Activated CD4-positive, alpha-beta memory T cell treated with anti-CD3 and anti-CD28 coated beads, Interleukin-2, amount 10 ng/mL, durations not matched to agents 7 days and 5 days (primary cell): Measurements from ENCODE around the gene MEX3C. TPM values are rescaled to one million over a fixed set of nuclear protein-coding genes. Genes with fewer than 3 reads are reported as not detected.

Experiments
- CTCF ChIA-PET: fragments of 350-600 bp; sonication (Branson Sonifier 250); formaldehyde crosslinking; loops from one replicate; lab custom pipeline; 2021; ENCODE audit warnings: antibody characterized with exemption, inconsistent platforms; lab: Charles Lee
- POLR2A ChIA-PET: fragments of 350-600 bp; sonication (Branson Sonifier 250); formaldehyde crosslinking; loops from one replicate; lab custom pipeline; 2021; ENCODE audit warnings: antibody characterized with exemption; lab: Charles Lee
- DNase-seq: peaks from one replicate; pipeline ENCODE4 v3.0.0-alpha.2; 2020
- H3K27ac Mint-ChIP-seq: one replicate; pipeline ENCODE4 v1.8.0; 2021; ENCODE audit warnings: mild to moderate bottlenecking, mixed read lengths
- H3K27me3 Mint-ChIP-seq: one replicate; pipeline ENCODE4 v1.8.0; 2021; ENCODE audit warnings: mixed read lengths
- H3K36me3 Mint-ChIP-seq: one replicate; pipeline ENCODE4 v1.8.0; 2021; ENCODE audit warnings: low read depth, mixed read lengths
- H3K4me1 Mint-ChIP-seq: one replicate; pipeline ENCODE4 v1.8.0; 2021; ENCODE audit warnings: mixed read lengths
- H3K4me3 Mint-ChIP-seq: one replicate; pipeline ENCODE4 v1.8.0; 2021; ENCODE audit warnings: mild to moderate bottlenecking, mixed read lengths
- H3K9me3 Mint-ChIP-seq: one replicate; pipeline ENCODE4 v1.8.0; 2021; ENCODE audit warnings: mixed read lengths
- total RNA-seq, 2 experiments: library from RNA; stranded (reverse); gene quantifications; one replicate each; pipeline ENCODE4 v1.2.3, GENCODE V29; 2021

The MEX3C gene
- total RNA-seq, 2 experiments from 2014 or later, result 55.4 to 62.6 TPM

- ChIA-PET CTCF (interaction anchor here (1.7 kb wide), 1 partner anchor 40 kb away, joined by 9 read pairs; no protein-coding TSS in a partner anchor), POLR2A (interaction anchor here (0.9 to 5.7 kb wide), 4 partner anchors 9 to 47 kb away, joined by 3 to 87 read pairs (median 3); partner anchors contain the start of gene MEX3C)
- Mint-ChIP-seq H3K27me3 (no peaks in the 10 kb centered on the region), H3K4me3 (no peak overlapping the region), H3K4me1 (peaks cover 45% of the 10 kb centered on the region), H3K9me3 (peaks cover 2% of the 10 kb centered on the region), H3K27ac (no peak overlapping the region), H3K36me3 (no peaks in the 10 kb centered on the region)
- DNase-seq, result no peak
Observed at GRCh38 chr18:51150113-51150700, 47.3 kb downstream of the MEX3C start.

GRCh38 chr18:51149670-51150069, 47.8 kb downstream of the MEX3C start:
- Mint-ChIP-seq H3K4me3 (no peak overlapping the region), H3K27me3 (no peaks in the 10 kb centered on the region), H3K4me1 (peaks cover 44% of the 10 kb centered on the region), H3K27ac (no peak overlapping the region), H3K36me3 (no peaks in the 10 kb centered on the region), H3K9me3 (peaks cover 2% of the 10 kb centered on the region)
- ChIA-PET CTCF (interaction anchor here (1.7 kb wide), 1 partner anchor 39 kb away, joined by 9 read pairs; no protein-coding TSS in a partner anchor), POLR2A (interaction anchor here (0.9 to 5.7 kb wide), 3 partner anchors 9 to 47 kb away, joined by 3 to 87 read pairs (median 3); partner anchors contain the start of gene MEX3C)
- DNase-seq, result no peak

GRCh38 chr18:51146909-51147308, 50.6 kb downstream of the MEX3C start:
- H3K36me3 Mint-ChIP-seq, result no peaks in the 10 kb centered on the region
- no peak overlapping the region for H3K4me3 Mint-ChIP-seq
- H3K9me3 Mint-ChIP-seq, result peaks cover 2% of the 10 kb centered on the region
- H3K27ac Mint-ChIP-seq, result no peak overlapping the region
- POLR2A ChIA-PET, result no interaction called here
- no peak for DNase-seq
- CTCF ChIA-PET, result interaction anchor here (0.5 kb wide), 1 partner anchor 9 kb away, joined by 4 read pairs; no protein-coding TSS in a partner anchor
- H3K27me3 Mint-ChIP-seq, result no peaks in the 10 kb centered on the region
- H3K4me1 Mint-ChIP-seq, result peaks cover 20% of the 10 kb centered on the region

- H3K36me3 Mint-ChIP-seq, result no peaks in the 10 kb centered on the region
- POLR2A ChIA-PET, result no interaction called here
Observed at GRCh38 chr18:51138936-51139335, 58.5 kb downstream of the MEX3C start.

GRCh38 chr18:51137891-51138290, 59.6 kb downstream of the MEX3C start:
- no peaks in the 10 kb centered on the region for H3K27me3 Mint-ChIP-seq
- H3K9me3 Mint-ChIP-seq, result no peaks in the 10 kb centered on the region
- POLR2A ChIA-PET, result interaction anchor here (2.0 kb wide), 1 partner anchor 59 kb away, joined by 7 read pairs; the partner anchor contains the start of gene MEX3C
- no peak overlapping the region for H3K27ac Mint-ChIP-seq
- H3K4me1 Mint-ChIP-seq, result no peaks in the 10 kb centered on the region
- no peak overlapping the region for H3K4me3 Mint-ChIP-seq
- no peak for DNase-seq
- no peaks in the 10 kb centered on the region for H3K36me3 Mint-ChIP-seq
- CTCF ChIA-PET, result no interaction called here

More at GRCh38 chr18:51138936-51139335, 58.5 kb downstream of the MEX3C start:
- Mint-ChIP-seq H3K27ac (no peak overlapping the region), H3K4me1 (no peaks in the 10 kb centered on the region), H3K9me3 (no peaks in the 10 kb centered on the region), H3K4me3 (no peak overlapping the region), H3K27me3 (no peaks in the 10 kb centered on the region)
- CTCF ChIA-PET, result no interaction called here
- DNase-seq, result no peak

- no peak overlapping the region for H3K27ac Mint-ChIP-seq
- DNase-seq, result no peak
- H3K27me3 Mint-ChIP-seq, result no peaks in the 10 kb centered on the region
- ChIA-PET CTCF (no interaction called here), POLR2A (interaction anchor here (2.0 kb wide), 1 partner anchor 59 kb away, joined by 7 read pairs; the partner anchor contains the start of gene MEX3C)
- H3K36me3 Mint-ChIP-seq, result no peaks in the 10 kb centered on the region
- H3K9me3 Mint-ChIP-seq, result no peaks in the 10 kb centered on the region
- H3K4me3 Mint-ChIP-seq, result no peak overlapping the region
- no peaks in the 10 kb centered on the region for H3K4me1 Mint-ChIP-seq
Observed at GRCh38 chr18:51137026-51137729, 60.3 kb downstream of the MEX3C start.

GRCh38 chr18:51135795-51136194, 61.7 kb downstream of the MEX3C start:
- no peak for DNase-seq
- CTCF ChIA-PET, result interaction anchor here (0.6 to 1.5 kb wide), 3 partner anchors 17 to 485 kb away, joined by 3 to 7 read pairs (median 3); no protein-coding TSS in a partner anchor
- H3K4me3 Mint-ChIP-seq, result no peak overlapping the region
- POLR2A ChIA-PET, result interaction anchor here (1.2 kb wide), 1 partner anchor 18 kb away, joined by 3 read pairs; no protein-coding TSS in a partner anchor
- H3K9me3 Mint-ChIP-seq, result no peaks in the 10 kb centered on the region
- no peak overlapping the region for H3K27ac Mint-ChIP-seq
- H3K27me3 Mint-ChIP-seq, result no peaks in the 10 kb centered on the region
- H3K4me1 Mint-ChIP-seq, result no peaks in the 10 kb centered on the region
- no peaks in the 10 kb centered on the region for H3K36me3 Mint-ChIP-seq

GRCh38 chr18:51135364-51135763, 62.1 kb downstream of the MEX3C start:
- no peak for DNase-seq
- Mint-ChIP-seq H3K27ac (no peak overlapping the region), H3K4me1 (no peaks in the 10 kb centered on the region), H3K4me3 (no peak overlapping the region), H3K9me3 (no peaks in the 10 kb centered on the region), H3K27me3 (no peaks in the 10 kb centered on the region), H3K36me3 (no peaks in the 10 kb centered on the region)
- CTCF ChIA-PET, result interaction anchor here (0.6 to 1.5 kb wide), 3 partner anchors 25 to 486 kb away, joined by 3 read pairs; no protein-coding TSS in a partner anchor
- POLR2A ChIA-PET, result interaction anchor here (1.2 kb wide), 1 partner anchor 18 kb away, joined by 3 read pairs; no protein-coding TSS in a partner anchor

- H3K27ac Mint-ChIP-seq, result no peak overlapping the region
- CTCF ChIA-PET, result interaction anchor here (0.6 to 1.5 kb wide), 3 partner anchors 10 to 30 kb away, joined by 3 read pairs; no protein-coding TSS in a partner anchor
- POLR2A ChIA-PET, result no interaction called here
- H3K36me3 Mint-ChIP-seq, result no peaks in the 10 kb centered on the region
- H3K4me3 Mint-ChIP-seq, result no peak overlapping the region
- no peaks in the 10 kb centered on the region for H3K27me3 Mint-ChIP-seq
- no peak for DNase-seq
- H3K9me3 Mint-ChIP-seq, result no peaks in the 10 kb centered on the region
- H3K4me1 Mint-ChIP-seq, result no peaks in the 10 kb centered on the region
Observed at GRCh38 chr18:51134721-51135120, 62.8 kb downstream of the MEX3C start.

- no peak for DNase-seq
- no peaks in the 10 kb centered on the region for H3K36me3 Mint-ChIP-seq
- H3K27ac Mint-ChIP-seq, result no peak overlapping the region
- CTCF ChIA-PET, result no interaction called here
- H3K4me3 Mint-ChIP-seq, result no peak overlapping the region
- no peaks in the 10 kb centered on the region for H3K27me3 Mint-ChIP-seq
- POLR2A ChIA-PET, result no interaction called here
- no peaks in the 10 kb centered on the region for H3K4me1 Mint-ChIP-seq
- H3K9me3 Mint-ChIP-seq, result no peaks in the 10 kb centered on the region
Observed at GRCh38 chr18:51133580-51134160, 63.8 kb downstream of the MEX3C start.

GRCh38 chr18:51132256-51132935, 65.1 kb downstream of the MEX3C start:
- Mint-ChIP-seq H3K4me3 (no peak overlapping the region), H3K27ac (no peak overlapping the region), H3K27me3 (no peaks in the 10 kb centered on the region), H3K9me3 (no peaks in the 10 kb centered on the region), H3K36me3 (no peaks in the 10 kb centered on the region), H3K4me1 (no peaks in the 10 kb centered on the region)
- ChIA-PET CTCF (no interaction called here), POLR2A (no interaction called here)
- DNase-seq, result no peak

GRCh38 chr18:51128533-51128932, 68.9 kb downstream of the MEX3C start:
- POLR2A ChIA-PET, result no interaction called here
- H3K4me1 Mint-ChIP-seq, result no peaks in the 10 kb centered on the region
- no peak overlapping the region for H3K4me3 Mint-ChIP-seq
- H3K36me3 Mint-ChIP-seq, result no peaks in the 10 kb centered on the region
- DNase-seq, result no peak
- H3K27me3 Mint-ChIP-seq, result no peaks in the 10 kb centered on the region
- no peak overlapping the region for H3K27ac Mint-ChIP-seq
- no peaks in the 10 kb centered on the region for H3K9me3 Mint-ChIP-seq
- CTCF ChIA-PET, result interaction anchor here (1.0 kb wide), 1 partner anchor 18 kb away, joined by 5 read pairs; no protein-coding TSS in a partner anchor
